Measurements from ENCODE around the gene TIMM13.
A peak's percentile ranks its signal among the peaks of the same experiment; 100 is the strongest.
"Not testable (repeated sequence)": the region's sequence is repeated elsewhere in the genome, so short reads cannot be mapped to it uniquely, and the experiment has no call there.

TIMM13 gene

GRCh38 chr19:2427429-2428320 lies at the start of gene TIMM13:
Gene TIMM13, minus strand, starts transcription at chr19:2427586. Its CDS starts 53 bp downstream, at chr19:2427533.
- DNase-seq: peak; percentile 76 to 99 (median 96)

GRCh38 chr19:2476451-2477140 lies 49.2 kb upstream of the TIMM13 start:
- DNase-seq: peak in 35 of 58 donors; percentile 17 to 77 (median 53)

- DNase-seq: peak; percentile 65 to 99 (median 95)
These were observed 48.5 kb upstream of the TIMM13 start, which contains the start of gene GADD45B for GRCh38 chr19:2475702-2476450. Gene GADD45B, plus strand, starts transcription at chr19:2476127. Its CDS starts 232 bp downstream, at chr19:2476359.

- peak in 25 of 58 donors; percentile 23 to 76 (median 49) for DNase-seq
These were observed 47.8 kb upstream of the TIMM13 start for GRCh38 chr19:2475018-2475701.

- peak in 57 of 58 donors; percentile 16 to 86 (median 68) for DNase-seq
These were observed 47.0 kb upstream of the TIMM13 start for GRCh38 chr19:2474232-2475017.

GRCh38 chr19:2469915-2470200 lies 42.5 kb upstream of the TIMM13 start:
- not testable (repeated sequence) for DNase-seq

GRCh38 chr19:2469102-2469914 lies 41.9 kb upstream of the TIMM13 start:
- no peak for DNase-seq

GRCh38 chr19:2468596-2468995 lies 41.2 kb upstream of the TIMM13 start:
- no peak for DNase-seq

- DNase-seq: no peak
These were observed 37.0 kb upstream of the TIMM13 start for GRCh38 chr19:2464389-2464788.

GRCh38 chr19:2463694-2464093 lies 36.3 kb upstream of the TIMM13 start:
- not testable (repeated sequence) for DNase-seq

- DNase-seq: peak in 57 of 58 donors; percentile 28 to 93 (median 77)
These were observed 35.4 kb upstream of the TIMM13 start for GRCh38 chr19:2462635-2463421.

- peak in 12 of 58 donors; percentile 3 to 40 (median 24) for DNase-seq
These were observed 34.6 kb upstream of the TIMM13 start for GRCh38 chr19:2461751-2462634.

- no peak for DNase-seq
These were observed 32.9 kb upstream of the TIMM13 start for GRCh38 chr19:2460245-2460644.

GRCh38 chr19:2458776-2459175 lies 31.4 kb upstream of the TIMM13 start:
- not testable (repeated sequence) for DNase-seq

GRCh38 chr19:2458054-2458453 lies 30.7 kb upstream of the TIMM13 start:
- no peak for DNase-seq

GRCh38 chr19:2457394-2458037 lies 30.1 kb upstream of the TIMM13 start:
- no peak for DNase-seq
